SK-N-SH (cell line): ENCODE results near the gene TMEM47. TPM values are rescaled to one million over a fixed set of nuclear protein-coding genes. Genes with fewer than 3 reads are reported as not detected.

Source experiments
- CTCF ChIA-PET: fragments of 300-600, 350-600 bp; formaldehyde crosslinking; extraction: SDS; loops from one replicate; lab custom pipeline; 2021; lab: Yijun Ruan, JAX
- POLR2A ChIA-PET: fragments of 350-600 bp; sonication (Branson Sonifier 250); formaldehyde crosslinking; extraction: SDS; loops from one replicate; lab custom pipeline; 2020; ENCODE audit warnings: antibody characterized with exemption, inconsistent platforms; lab: Yijun Ruan, JAX
- DNase-seq: peaks from one replicate; pipeline ENCODE4 v3.0.0; 2012
- H2AFZ ChIP-seq: fragments of 200-600 bp; sonication (generic); 2 replicates; pipeline ENCODE4 v1.8.1; 2016; ENCODE audit warnings: antibody characterized with exemption, mild to moderate bottlenecking, low read depth
- H3F3A ChIP-seq: fragments of 200-600 bp; sonication (generic); replicated peaks from 2 replicates; pipeline ENCODE3; 2016; ENCODE audit warnings: antibody characterized with exemption, mild to moderate bottlenecking; ENCODE audit not compliant: insufficient read depth
- H3K27ac ChIP-seq, 2 experiments: fragments of 200-500 bp in 1 of 2; fragments of 200-600 bp in 1 of 2; sonication (Bioruptor generic) in 1 of 2; sonication (generic), shearing (Covaris generic) in 1 of 2; 2 replicates each; pipeline versions ENCODE4 v1.5.1 to v1.6.1; 2014 to 2016; ENCODE audit warnings: low read depth in 2 of 2, inconsistent platforms in 1 of 2, low read length in 1 of 2, mild to moderate bottlenecking in 1 of 2, mixed read lengths in 1 of 2
- H3K27me3 ChIP-seq: fragments of 200-600 bp; sonication (generic), shearing (Covaris generic); 2 replicates; pipeline ENCODE4 v1.6.1; 2016; ENCODE audit warnings: mixed run types; ENCODE audit not compliant: insufficient read depth
- H3K36me3 ChIP-seq, 2 experiments: fragments of 200-500 bp in 1 of 2; fragments of 200-600 bp in 1 of 2; sonication (Bioruptor generic) in 1 of 2; sonication (generic) in 1 of 2; replicated peaks in 1 of 2; 2 replicates each; pipeline versions ENCODE3 to v1.5.1; 2014 to 2016; ENCODE audit warnings: low read length in 1 of 2, mild to moderate bottlenecking in 1 of 2; ENCODE audit not compliant: insufficient read depth in 2 of 2, control insufficient read depth in 1 of 2
- H3K4me1 ChIP-seq, 2 experiments: fragments of 200-500 bp in 1 of 2; fragments of 200-600 bp in 1 of 2; sonication (Bioruptor generic) in 1 of 2; sonication (generic), shearing (Covaris generic) in 1 of 2; 2 replicates each; pipeline versions ENCODE4 v1.5.1 to v1.6.1; 2014 to 2016; ENCODE audit warnings: low read depth in 1 of 2, low read length in 1 of 2, mixed run types in 1 of 2; ENCODE audit not compliant: insufficient read depth in 2 of 2, control insufficient read depth in 1 of 2
- H3K4me2 ChIP-seq: fragments of 200-600 bp; sonication (generic), shearing (Covaris generic); 2 replicates; pipeline ENCODE4 v1.6.1; 2017; ENCODE audit warnings: mixed run types
- H3K4me3 ChIP-seq, 2 experiments: fragments of 200-500 bp in 1 of 2; fragments of 200-600 bp in 1 of 2; sonication (Bioruptor generic) in 1 of 2; sonication (generic), shearing (Covaris generic) in 1 of 2; 2 replicates each; pipeline versions ENCODE4 v1.5.1 to v1.8.1; 2014 to 2016; ENCODE audit warnings: low read depth in 2 of 2, inconsistent platforms in 1 of 2, low read length in 1 of 2, mild to moderate bottlenecking in 1 of 2, mixed read lengths in 1 of 2, moderate library complexity in 1 of 2
- H3K79me2 ChIP-seq: fragments of 200-600 bp; sonication (generic); 2 replicates; pipeline ENCODE4 v1.8.1; 2017; ENCODE audit warnings: mild to moderate bottlenecking; ENCODE audit not compliant: insufficient read depth
- H3K9ac ChIP-seq: fragments of 200-600 bp; sonication (generic); 2 replicates; pipeline ENCODE4 v1.6.1; 2017; ENCODE audit warnings: mixed run types
- H3K9me2 ChIP-seq: fragments of 200-600 bp; sonication (generic); 2 replicates; pipeline ENCODE4 v1.6.1; 2017; ENCODE audit warnings: mixed run types
- H3K9me3 ChIP-seq: fragments of 200-600 bp; sonication (generic); 2 replicates; pipeline ENCODE4 v1.6.1; 2017; ENCODE audit warnings: mixed run types, mild to moderate bottlenecking, moderate library complexity
- H4K20me1 ChIP-seq: fragments of 200-600 bp; sonication (generic); 2 replicates; pipeline ENCODE4 v1.6.1; 2017; ENCODE audit warnings: mild to moderate bottlenecking, mixed run types; ENCODE audit not compliant: insufficient read depth
- ELF1 ChIP-seq: IDR thresholded peaks from 2 replicates; pipeline ENCODE4 v1.4.0; 2012
- EZH2phosphoT487 ChIP-seq: fragments of 200-600 bp; sonication (generic); IDR thresholded peaks from 2 replicates; pipeline ENCODE4 v1.6.1; 2017; ENCODE audit warnings: low read depth, mixed run types, mild to moderate bottlenecking, antibody characterized with exemption, moderate library complexity, borderline replicate concordance
- FOXM1 ChIP-seq: IDR thresholded peaks from 2 replicates; pipeline ENCODE4 v1.4.0; 2012; ENCODE audit warnings: low read depth, mild to moderate bottlenecking
- JUND ChIP-seq: IDR thresholded peaks from 2 replicates; pipeline ENCODE4 v1.4.0; 2012
- NRF1 ChIP-seq: IDR thresholded peaks from 2 replicates; pipeline ENCODE4 v1.6.1; 2012; ENCODE audit warnings: low read depth, mild to moderate bottlenecking, low read length
- POLR2AphosphoS5 ChIP-seq: IDR thresholded peaks from 2 replicates; pipeline ENCODE4 v1.6.1; 2012; ENCODE audit warnings: low read depth, low read length
- RAD21 ChIP-seq: IDR thresholded peaks from 2 replicates; pipeline ENCODE4 v1.6.1; 2012; ENCODE audit warnings: mild to moderate bottlenecking, low read length
- RFX5 ChIP-seq: IDR thresholded peaks from 2 replicates; pipeline ENCODE4 v1.6.1; 2012; ENCODE audit warnings: mild to moderate bottlenecking, improper control_type of control experiment, low read length
- SMC3 ChIP-seq: IDR thresholded peaks from 2 replicates; pipeline ENCODE4 v1.6.1; 2012; ENCODE audit warnings: low read depth, low read length, improper control_type of control experiment
- TAF1 ChIP-seq: IDR thresholded peaks from 2 replicates; pipeline ENCODE4 v1.6.1; 2012; ENCODE audit warnings: low read depth, mild to moderate bottlenecking, low read length, moderate library complexity, borderline replicate concordance
- TEAD4 ChIP-seq: IDR thresholded peaks from 2 replicates; pipeline ENCODE4 v1.4.0; 2012; ENCODE audit warnings: mild to moderate bottlenecking, borderline replicate concordance; ENCODE audit not compliant: insufficient read depth
- YY1 ChIP-seq: IDR thresholded peaks from 2 replicates; pipeline ENCODE4 v1.4.0; 2012; ENCODE audit warnings: low read depth, mild to moderate bottlenecking
- whole genome bisulfite sequencing: methylation state at CpG from one replicate; pipeline ENCODE4 v1.1.6; 2017; ENCODE audit warnings: low lambda C conversion rate; 5-methylcytosine and 5-hydroxymethylcytosine counted together
- polyA plus RNA-seq, 3 experiments: library from polyadenylated mRNA; depleted of rRNA; stranded (reverse); fragments of >200 nt; gene quantifications; 2 replicates each; pipeline ENCODE4 v1.2.3, GENCODE V29; 2012
- TF ChIP-seq, protein P1 (sequence below): fragments of 200-600 bp; sonication (generic); IDR thresholded peaks from 2 replicates; pipeline ENCODE4 v1.6.1; 2017; ENCODE audit warnings: antibody characterized with exemption, mild to moderate bottlenecking, moderate library complexity
- TF ChIP-seq, protein P2 (sequence below): IDR thresholded peaks from 2 replicates; pipeline ENCODE4; 2012
- TF ChIP-seq, protein P3 (sequence below): IDR thresholded peaks from 2 replicates; pipeline ENCODE4 v1.4.0; 2012; ENCODE audit warnings: low read depth, borderline replicate concordance
- TF ChIP-seq, protein P4 (sequence below): IDR thresholded peaks from 2 replicates; pipeline ENCODE4 v1.4.0; 2012; ENCODE audit warnings: low read depth, borderline replicate concordance
- TF ChIP-seq, protein P5 (sequence below): fragments of 150-350 bp; IDR thresholded peaks from 2 replicates; pipeline ENCODE4 v1.6.1; 2017; ENCODE audit warnings: antibody characterized with exemption, low read length, low read depth, borderline replicate concordance
- TF ChIP-seq, protein P6 (sequence below): fragments of 150-350 bp; IDR thresholded peaks from 2 replicates; pipeline ENCODE4 v1.6.1; 2016; ENCODE audit warnings: mild to moderate bottlenecking, low read depth, low read length

The TMEM47 gene
- polyA plus RNA-seq, 1 of the 3 experiments (the other 2 are of a cell fraction), result 0.02 TPM

DNA sequence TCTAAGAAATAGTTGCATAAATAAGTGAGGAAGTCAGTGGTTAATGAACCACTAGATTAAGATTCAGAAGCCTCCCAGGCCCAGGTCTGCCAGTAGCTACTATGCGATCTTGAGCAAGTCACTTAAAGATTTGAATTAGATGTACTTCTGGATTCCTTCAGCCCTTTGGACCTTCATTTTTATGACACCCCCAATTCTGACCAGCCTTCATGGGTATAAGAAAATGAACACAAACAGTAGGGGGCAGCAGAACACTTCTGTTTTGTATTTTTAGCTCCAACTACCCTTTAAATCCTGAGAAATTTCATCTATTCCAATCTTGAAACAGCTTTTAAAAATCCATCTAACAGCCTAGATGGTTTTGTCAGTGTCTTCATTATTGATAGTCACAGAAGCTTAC lies 19.0 kb downstream of the TMEM47 start:
- no peaks in the 10 kb centered on the region for H3K36me3 ChIP-seq
- H3K9ac ChIP-seq, result no peak overlapping the region
- no peaks in the 10 kb centered on the region for H3K79me2 ChIP-seq
- H4K20me1 ChIP-seq, result no peaks in the 10 kb centered on the region
- ChIA-PET POLR2A (no interaction called here), CTCF (interaction anchor here (0.7 to 2.4 kb wide), 10 partner anchors 9 to 1251 kb away, joined by 3 to 19 read pairs (median 6); partner anchors contain the start of gene TMEM47)
- WGBS, result 10% methylated on average over 1 of the region's 1 CpG
- no peak overlapping the region for H3K4me3 ChIP-seq
- H3K4me2 ChIP-seq, result no peak overlapping the region
- TF ChIP-seq, protein P1, sequence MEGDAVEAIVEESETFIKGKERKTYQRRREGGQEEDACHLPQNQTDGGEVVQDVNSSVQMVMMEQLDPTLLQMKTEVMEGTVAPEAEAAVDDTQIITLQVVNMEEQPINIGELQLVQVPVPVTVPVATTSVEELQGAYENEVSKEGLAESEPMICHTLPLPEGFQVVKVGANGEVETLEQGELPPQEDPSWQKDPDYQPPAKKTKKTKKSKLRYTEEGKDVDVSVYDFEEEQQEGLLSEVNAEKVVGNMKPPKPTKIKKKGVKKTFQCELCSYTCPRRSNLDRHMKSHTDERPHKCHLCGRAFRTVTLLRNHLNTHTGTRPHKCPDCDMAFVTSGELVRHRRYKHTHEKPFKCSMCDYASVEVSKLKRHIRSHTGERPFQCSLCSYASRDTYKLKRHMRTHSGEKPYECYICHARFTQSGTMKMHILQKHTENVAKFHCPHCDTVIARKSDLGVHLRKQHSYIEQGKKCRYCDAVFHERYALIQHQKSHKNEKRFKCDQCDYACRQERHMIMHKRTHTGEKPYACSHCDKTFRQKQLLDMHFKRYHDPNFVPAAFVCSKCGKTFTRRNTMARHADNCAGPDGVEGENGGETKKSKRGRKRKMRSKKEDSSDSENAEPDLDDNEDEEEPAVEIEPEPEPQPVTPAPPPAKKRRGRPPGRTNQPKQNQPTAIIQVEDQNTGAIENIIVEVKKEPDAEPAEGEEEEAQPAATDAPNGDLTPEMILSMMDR, result peak; percentile 75
- TF ChIP-seq SMC3 (peak; percentile 21), RAD21 (peak; percentile 61), FOXM1 (no peak)
- H3K4me1 ChIP-seq, result no peaks in the 10 kb centered on the region
- no peaks in the 10 kb centered on the region; the same call in 1 of the 2 replicates for H3K27me3 ChIP-seq
- H3K9me3 ChIP-seq, result no peaks in the 10 kb centered on the region
- H3F3A ChIP-seq, result no peaks in the 10 kb centered on the region
- no peak overlapping the region for H3K27ac ChIP-seq
- no peaks in the 10 kb centered on the region for H3K9me2 ChIP-seq
- DNase-seq, result peak; percentile 7
- H2AFZ ChIP-seq, result no peak overlapping the region

DNA sequence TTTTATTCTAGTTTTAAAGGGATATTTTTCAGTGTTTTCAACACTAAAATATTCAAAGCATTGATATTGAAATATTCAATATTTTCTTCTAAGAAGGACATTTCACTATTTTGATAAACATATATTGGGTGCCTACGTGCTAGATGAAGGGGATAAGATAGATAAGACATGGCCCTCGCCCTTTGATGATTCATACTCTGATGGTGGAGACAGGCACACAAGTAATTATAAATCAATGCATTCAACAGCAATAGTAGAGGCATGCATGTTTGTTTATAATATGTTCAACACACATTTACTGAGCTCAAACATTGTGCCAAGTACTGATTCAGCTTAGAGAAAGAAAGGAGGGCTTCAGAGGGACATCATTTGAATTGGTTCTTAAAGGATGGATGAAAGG lies 22.7 kb downstream of the TMEM47 start:
- no peaks in the 10 kb centered on the region for H3K36me3 ChIP-seq
- ChIA-PET CTCF (no interaction called here), POLR2A (no interaction called here)
- no peaks in the 10 kb centered on the region; the same call in 1 of the 2 replicates for H3K27me3 ChIP-seq
- no peak overlapping the region for H3K4me3 ChIP-seq
- TF ChIP-seq, protein P2, sequence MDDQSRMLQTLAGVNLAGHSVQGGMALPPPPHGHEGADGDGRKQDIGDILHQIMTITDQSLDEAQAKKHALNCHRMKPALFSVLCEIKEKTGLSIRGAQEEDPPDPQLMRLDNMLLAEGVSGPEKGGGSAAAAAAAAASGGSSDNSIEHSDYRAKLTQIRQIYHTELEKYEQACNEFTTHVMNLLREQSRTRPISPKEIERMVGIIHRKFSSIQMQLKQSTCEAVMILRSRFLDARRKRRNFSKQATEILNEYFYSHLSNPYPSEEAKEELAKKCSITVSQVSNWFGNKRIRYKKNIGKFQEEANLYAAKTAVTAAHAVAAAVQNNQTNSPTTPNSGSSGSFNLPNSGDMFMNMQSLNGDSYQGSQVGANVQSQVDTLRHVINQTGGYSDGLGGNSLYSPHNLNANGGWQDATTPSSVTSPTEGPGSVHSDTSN, result no peak
- TF ChIP-seq YY1 (no peak), POLR2AphosphoS5 (no peak), RFX5 (no peak), EZH2phosphoT487 (no peak), RAD21 (no peak), TEAD4 (no peak), JUND (no peak), NRF1 (no peak), ELF1 (no peak), TAF1 (no peak), SMC3 (no peak)
- TF ChIP-seq, protein P3, sequence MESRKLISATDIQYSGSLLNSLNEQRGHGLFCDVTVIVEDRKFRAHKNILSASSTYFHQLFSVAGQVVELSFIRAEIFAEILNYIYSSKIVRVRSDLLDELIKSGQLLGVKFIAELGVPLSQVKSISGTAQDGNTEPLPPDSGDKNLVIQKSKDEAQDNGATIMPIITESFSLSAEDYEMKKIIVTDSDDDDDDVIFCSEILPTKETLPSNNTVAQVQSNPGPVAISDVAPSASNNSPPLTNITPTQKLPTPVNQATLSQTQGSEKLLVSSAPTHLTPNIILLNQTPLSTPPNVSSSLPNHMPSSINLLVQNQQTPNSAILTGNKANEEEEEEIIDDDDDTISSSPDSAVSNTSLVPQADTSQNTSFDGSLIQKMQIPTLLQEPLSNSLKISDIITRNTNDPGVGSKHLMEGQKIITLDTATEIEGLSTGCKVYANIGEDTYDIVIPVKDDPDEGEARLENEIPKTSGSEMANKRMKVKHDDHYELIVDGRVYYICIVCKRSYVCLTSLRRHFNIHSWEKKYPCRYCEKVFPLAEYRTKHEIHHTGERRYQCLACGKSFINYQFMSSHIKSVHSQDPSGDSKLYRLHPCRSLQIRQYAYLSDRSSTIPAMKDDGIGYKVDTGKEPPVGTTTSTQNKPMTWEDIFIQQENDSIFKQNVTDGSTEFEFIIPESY, result no peak
- TF ChIP-seq, protein P4, sequence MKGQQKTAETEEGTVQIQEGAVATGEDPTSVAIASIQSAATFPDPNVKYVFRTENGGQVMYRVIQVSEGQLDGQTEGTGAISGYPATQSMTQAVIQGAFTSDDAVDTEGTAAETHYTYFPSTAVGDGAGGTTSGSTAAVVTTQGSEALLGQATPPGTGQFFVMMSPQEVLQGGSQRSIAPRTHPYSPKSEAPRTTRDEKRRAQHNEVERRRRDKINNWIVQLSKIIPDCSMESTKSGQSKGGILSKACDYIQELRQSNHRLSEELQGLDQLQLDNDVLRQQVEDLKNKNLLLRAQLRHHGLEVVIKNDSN, result no peak
- TF ChIP-seq, protein P5, sequence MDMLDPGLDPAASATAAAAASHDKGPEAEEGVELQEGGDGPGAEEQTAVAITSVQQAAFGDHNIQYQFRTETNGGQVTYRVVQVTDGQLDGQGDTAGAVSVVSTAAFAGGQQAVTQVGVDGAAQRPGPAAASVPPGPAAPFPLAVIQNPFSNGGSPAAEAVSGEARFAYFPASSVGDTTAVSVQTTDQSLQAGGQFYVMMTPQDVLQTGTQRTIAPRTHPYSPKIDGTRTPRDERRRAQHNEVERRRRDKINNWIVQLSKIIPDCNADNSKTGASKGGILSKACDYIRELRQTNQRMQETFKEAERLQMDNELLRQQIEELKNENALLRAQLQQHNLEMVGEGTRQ, result no peak
- TF ChIP-seq, protein P6, sequence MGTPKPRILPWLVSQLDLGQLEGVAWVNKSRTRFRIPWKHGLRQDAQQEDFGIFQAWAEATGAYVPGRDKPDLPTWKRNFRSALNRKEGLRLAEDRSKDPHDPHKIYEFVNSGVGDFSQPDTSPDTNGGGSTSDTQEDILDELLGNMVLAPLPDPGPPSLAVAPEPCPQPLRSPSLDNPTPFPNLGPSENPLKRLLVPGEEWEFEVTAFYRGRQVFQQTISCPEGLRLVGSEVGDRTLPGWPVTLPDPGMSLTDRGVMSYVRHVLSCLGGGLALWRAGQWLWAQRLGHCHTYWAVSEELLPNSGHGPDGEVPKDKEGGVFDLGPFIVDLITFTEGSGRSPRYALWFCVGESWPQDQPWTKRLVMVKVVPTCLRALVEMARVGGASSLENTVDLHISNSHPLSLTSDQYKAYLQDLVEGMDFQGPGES, result no peak
- H3K4me1 ChIP-seq, result no peaks in the 10 kb centered on the region
- H3K9ac ChIP-seq, result no peak overlapping the region
- no peaks in the 10 kb centered on the region for H3K9me2 ChIP-seq
- H2AFZ ChIP-seq, result no peak overlapping the region
- no peak overlapping the region for H3K4me2 ChIP-seq
- no peaks in the 10 kb centered on the region for H3K79me2 ChIP-seq
- H3F3A ChIP-seq, result no peaks in the 10 kb centered on the region
- WGBS, result 0% methylated on average over 2 of the region's 2 CpGs
- no peaks in the 10 kb centered on the region for H4K20me1 ChIP-seq
- no peak overlapping the region for H3K27ac ChIP-seq
- H3K9me3 ChIP-seq, result no peaks in the 10 kb centered on the region
- DNase-seq, result no peak
